GM12872 (cell line): ENCODE results near the gene SMIM20.

ENCODE experiments used
- TF ChIP-seq, protein P1 (sequence below): IDR thresholded peaks from 3 replicates; pipeline ENCODE4 v1.5.1; 2011; ENCODE audit warnings: low read depth, mild to moderate bottlenecking, low read length, moderate library complexity; ENCODE audit not compliant: insufficient read depth

SMIM20 gene

DNA sequence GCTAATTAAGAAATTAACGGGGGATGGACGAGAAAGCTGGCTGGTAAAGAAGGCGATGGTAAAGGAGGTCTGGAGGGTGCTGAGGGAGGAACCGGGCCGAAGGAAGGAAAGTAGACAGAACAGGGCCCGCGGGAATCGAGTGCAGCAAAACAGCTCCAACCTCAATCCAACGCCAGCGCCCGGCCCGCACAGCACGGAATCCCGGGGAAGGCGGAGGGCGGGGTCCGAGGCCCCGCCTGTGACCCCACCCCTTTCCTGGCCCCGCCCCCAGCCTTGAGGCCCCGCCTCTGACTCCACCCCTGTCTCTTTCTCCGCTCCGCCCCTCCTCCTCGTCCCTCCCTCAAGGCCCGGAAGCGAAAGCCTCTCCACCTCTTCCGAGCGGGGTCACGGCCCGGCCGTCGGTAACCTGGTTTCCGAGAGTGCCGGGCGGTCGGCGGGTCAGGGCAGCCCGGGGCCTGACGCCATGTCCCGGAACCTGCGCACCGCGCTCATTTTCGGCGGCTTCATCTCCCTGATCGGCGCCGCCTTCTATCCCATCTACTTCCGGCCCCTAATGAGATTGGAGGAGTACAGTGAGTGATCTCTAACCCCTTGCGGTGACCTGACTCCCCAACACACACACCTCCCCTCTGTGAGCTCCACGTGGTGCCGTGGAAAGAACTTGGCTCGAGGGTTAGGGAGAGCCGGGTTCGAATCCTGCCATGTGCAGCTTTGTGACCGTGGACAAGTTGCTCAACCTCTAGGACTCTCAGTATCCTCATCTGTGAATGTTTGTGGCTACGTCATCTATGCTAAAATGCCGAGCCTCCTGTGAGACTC, at the start of gene SMIM20:
Gene SMIM20 (plus strand): TSS at position 370 of the 819 bp plus-strand sequence. CDS start 94 bp downstream, at position 464.
- TF ChIP-seq, protein P1, sequence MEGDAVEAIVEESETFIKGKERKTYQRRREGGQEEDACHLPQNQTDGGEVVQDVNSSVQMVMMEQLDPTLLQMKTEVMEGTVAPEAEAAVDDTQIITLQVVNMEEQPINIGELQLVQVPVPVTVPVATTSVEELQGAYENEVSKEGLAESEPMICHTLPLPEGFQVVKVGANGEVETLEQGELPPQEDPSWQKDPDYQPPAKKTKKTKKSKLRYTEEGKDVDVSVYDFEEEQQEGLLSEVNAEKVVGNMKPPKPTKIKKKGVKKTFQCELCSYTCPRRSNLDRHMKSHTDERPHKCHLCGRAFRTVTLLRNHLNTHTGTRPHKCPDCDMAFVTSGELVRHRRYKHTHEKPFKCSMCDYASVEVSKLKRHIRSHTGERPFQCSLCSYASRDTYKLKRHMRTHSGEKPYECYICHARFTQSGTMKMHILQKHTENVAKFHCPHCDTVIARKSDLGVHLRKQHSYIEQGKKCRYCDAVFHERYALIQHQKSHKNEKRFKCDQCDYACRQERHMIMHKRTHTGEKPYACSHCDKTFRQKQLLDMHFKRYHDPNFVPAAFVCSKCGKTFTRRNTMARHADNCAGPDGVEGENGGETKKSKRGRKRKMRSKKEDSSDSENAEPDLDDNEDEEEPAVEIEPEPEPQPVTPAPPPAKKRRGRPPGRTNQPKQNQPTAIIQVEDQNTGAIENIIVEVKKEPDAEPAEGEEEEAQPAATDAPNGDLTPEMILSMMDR: no peak

DNA sequence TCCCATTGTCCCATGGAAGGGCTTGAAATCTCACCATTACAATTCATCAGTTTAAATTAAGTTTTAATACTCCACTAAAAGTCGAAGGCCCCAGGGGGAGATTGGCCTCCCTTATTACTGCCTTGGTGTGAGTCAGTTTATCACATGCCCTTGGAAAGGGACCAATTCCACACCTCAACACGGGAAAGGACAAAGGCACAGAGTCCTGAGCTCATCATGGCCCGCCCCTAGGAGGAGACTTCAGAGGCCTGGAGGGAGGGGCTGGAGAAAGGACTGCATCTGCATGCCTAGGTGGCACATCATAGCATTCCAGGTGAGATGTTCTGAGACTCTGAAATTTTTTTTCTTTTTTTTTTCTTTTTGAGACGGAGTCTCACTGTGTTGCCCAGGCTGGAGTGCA, 48.4 kb upstream of the SMIM20 start:
- TF ChIP-seq, protein P1: no peak

DNA sequence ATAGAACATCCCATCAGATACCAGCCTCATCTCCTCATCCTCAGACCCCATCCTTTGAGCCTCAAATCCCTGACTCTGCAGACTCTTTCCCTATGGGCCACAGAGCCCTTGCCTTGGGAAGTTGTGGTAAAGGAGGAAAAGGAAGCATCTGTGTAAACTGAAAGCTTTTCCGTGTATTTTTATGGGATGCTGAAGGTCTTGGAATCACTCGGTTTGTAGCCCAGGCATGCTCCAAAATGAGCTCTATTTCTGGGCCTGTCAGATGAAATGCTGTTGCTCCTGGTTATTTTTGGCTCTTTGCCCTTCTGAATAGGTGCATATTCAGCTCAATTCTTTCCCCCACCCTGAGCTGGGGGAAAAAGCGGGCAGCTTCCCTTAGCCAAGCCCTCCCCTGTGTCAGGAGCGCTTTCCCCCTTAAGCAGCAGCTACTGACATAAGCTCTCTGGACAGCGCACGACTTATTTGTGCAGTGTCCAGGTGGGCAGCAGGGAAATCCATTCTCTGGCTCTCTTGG, 46.2 kb upstream of the SMIM20 start:
- TF ChIP-seq, protein P1: no peak

DNA sequence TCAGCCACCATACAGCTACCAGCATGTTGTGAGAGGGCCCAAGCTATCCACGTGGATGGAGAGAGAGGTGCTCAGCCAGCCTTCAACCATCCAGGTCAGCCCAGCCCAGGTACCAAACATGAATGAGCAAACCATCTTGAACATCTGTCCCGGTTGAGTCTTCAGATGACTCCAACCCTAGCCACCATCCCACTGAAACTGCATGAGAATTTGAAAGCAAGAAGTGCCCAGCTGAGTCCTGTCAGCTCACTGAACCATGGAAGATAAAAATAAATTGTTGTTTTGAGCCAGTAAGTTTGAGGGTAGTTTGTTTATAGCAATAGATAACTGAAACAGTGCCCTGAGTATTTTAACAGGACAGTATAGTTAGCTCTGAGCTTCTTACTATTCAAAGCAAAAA, 43.9 kb upstream of the SMIM20 start:
- TF ChIP-seq, protein P1: no peak

DNA sequence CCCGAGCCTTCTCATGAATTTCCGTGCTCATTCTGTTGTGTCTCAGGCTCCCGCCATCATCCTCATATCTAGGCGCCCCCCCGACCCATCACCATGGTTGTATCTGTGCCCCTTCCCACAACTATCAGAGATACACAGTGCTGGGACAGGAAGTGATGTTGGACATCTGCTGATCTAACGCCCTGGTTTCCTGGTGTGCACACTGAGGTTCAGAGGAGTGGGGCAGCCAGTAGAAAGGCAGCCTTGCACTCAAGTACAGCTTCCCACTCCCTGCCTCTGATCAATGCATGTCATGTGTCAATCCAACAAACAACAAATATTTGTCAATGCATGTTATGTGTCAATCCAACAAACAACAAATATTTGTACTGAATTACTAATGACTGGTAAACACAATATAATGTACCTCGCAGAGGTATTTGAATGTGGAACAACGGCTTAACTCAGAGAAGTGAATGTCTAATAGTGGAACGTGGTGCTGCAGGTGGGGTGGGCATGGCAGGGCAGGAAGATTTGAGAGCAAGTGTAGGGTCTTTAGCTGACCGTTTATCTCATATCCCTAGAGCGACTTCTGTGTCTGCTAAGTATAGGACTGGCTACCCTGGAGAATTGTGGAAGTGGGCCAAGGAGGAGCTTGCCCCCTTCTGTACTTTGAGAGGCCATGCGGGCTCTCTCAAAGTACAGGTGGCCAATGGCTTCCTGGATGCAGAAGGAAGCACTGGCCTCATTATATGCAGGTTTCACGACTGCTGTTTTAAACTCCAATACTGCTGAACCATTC, 41.0 kb upstream of the SMIM20 start:
- TF ChIP-seq, protein P1: no peak

DNA sequence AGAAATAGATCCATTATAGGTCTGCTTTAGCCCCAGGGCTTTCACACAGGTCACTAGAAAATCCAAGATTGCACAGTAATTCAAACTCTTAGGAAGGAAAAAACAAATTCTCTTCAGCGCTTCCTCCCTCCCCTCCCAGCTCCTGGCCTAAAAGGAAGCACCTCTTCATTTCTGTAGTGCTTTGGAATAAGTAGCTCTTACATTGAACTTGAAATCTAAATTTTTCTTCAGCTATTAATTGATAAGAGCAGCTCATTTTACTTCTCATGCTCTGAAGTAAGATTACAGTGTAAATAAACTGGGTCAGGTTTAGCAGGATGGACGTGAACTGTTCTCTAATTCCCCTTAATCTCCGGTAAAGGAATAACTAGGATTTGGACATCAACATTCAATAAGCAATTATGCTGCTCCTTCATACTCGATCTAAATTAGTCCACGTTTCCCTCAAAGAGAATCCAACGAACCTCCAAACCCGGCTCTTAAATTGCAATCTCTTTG, 40.3 kb upstream of the SMIM20 start:
- TF ChIP-seq, protein P1: no peak

DNA sequence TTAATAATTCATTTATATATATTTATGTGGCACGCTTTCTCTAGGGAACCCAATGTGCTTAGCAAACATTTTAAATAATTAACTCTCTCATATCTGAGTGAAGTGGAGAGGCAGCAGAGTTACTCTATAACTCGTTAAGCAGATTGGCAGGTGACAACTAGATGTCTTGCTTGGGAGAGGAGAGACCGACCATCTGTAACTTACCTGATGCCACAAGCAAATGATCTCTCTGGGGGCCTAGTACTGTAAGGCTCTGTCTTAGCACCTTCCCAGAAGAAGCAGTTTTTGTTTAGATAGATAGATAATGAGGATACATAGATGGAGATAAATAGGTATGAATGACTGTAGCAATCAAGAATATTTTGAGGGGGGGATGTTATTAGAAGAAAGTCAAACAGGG, 39.4 kb upstream of the SMIM20 start:
- TF ChIP-seq, protein P1: no peak
